ENCODE results near the gene TULP3. TPM values are rescaled to one million over a fixed set of nuclear protein-coding genes. Genes with fewer than 3 reads are reported as not detected.

The TULP3 gene, protein sequence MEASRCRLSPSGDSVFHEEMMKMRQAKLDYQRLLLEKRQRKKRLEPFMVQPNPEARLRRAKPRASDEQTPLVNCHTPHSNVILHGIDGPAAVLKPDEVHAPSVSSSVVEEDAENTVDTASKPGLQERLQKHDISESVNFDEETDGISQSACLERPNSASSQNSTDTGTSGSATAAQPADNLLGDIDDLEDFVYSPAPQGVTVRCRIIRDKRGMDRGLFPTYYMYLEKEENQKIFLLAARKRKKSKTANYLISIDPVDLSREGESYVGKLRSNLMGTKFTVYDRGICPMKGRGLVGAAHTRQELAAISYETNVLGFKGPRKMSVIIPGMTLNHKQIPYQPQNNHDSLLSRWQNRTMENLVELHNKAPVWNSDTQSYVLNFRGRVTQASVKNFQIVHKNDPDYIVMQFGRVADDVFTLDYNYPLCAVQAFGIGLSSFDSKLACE
- total RNA-seq: 39.9 and 41.5 TPM in 2 replicates

GRCh38 chr12:2890388-2891239 lies at the start of gene TULP3:
TSS of gene TULP3 (plus strand) at chr12:2890891. CDS start at chr12:2890948, 57 bp downstream.
- peak; percentile 98 for DNase-seq (ENCODE audit: low read depth)
- H3K4me3 ChIP-seq (ENCODE audit: low read depth, low read length): peak within 1 kb of the TSS; percentile 87
- TF ChIP-seq CTCF (IDR thresholded peaks at IDR 0.05; ENCODE audit: insufficient read depth, low read depth, low read length): no peak

GRCh38 chr12:2841056-2841650 lies 49.5 kb upstream of the TULP3 start:
- DNase-seq (ENCODE audit: low read depth): no peak
- TF ChIP-seq CTCF (IDR thresholded peaks at IDR 0.05; ENCODE audit: insufficient read depth, low read depth, low read length): no peak
- no peak overlapping the region for H3K4me3 ChIP-seq (ENCODE audit: low read depth, low read length)

GRCh38 chr12:2842948-2843347 lies 47.7 kb upstream of the TULP3 start:
- no peak for DNase-seq (ENCODE audit: low read depth)
- TF ChIP-seq CTCF (IDR thresholded peaks at IDR 0.05; ENCODE audit: insufficient read depth, low read depth, low read length): no peak
- H3K4me3 ChIP-seq (ENCODE audit: low read depth, low read length): no peak overlapping the region

GRCh38 chr12:2844786-2845185 lies 45.9 kb upstream of the TULP3 start:
- no peak for TF ChIP-seq CTCF (IDR thresholded peaks at IDR 0.05; ENCODE audit: insufficient read depth, low read depth, low read length)
- no peak for DNase-seq (ENCODE audit: low read depth)
- H3K4me3 ChIP-seq (ENCODE audit: low read depth, low read length): no peak overlapping the region

DNA sequence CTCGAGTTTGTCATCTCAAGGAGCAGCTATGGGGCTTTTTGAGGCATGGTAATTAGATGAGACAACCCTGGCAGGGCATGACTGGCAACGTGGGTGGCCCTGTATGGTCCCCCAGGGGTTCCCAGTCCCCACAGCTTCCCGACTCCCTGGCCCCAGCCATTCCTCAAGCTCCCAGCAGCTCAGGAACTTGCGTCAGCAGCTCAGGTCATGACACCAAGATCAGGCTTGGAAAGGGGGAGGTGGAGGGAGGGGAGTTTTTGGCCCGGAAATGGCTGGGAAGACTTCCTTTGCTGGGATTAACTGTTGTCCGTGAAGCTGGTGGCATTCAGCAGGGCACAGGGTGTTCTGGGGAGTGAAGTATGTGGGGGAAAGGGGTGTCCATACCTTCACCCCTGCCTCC lies 45.4 kb upstream of the TULP3 start:
- H3K4me3 ChIP-seq (ENCODE audit: low read depth, low read length): no peak overlapping the region
- TF ChIP-seq CTCF (IDR thresholded peaks at IDR 0.05; ENCODE audit: insufficient read depth, low read depth, low read length): no peak
- DNase-seq (ENCODE audit: low read depth): peak; percentile 92

GRCh38 chr12:2851931-2852330 lies 38.8 kb upstream of the TULP3 start:
- no peak for DNase-seq (ENCODE audit: low read depth)
- no peak for TF ChIP-seq CTCF (IDR thresholded peaks at IDR 0.05; ENCODE audit: insufficient read depth, low read depth, low read length)
- H3K4me3 ChIP-seq (ENCODE audit: low read depth, low read length): no peak overlapping the region
